Activated CD4-positive, alpha-beta T cell treated with anti-CD3 and anti-CD28 coated beads, Interleukin-2, amount 50 U/mL, for 4 hours (primary cell): ENCODE results near the gene TOM1.
"Not testable (repeated sequence)": the region's sequence is repeated elsewhere in the genome, so short reads cannot be mapped to it uniquely, and the experiment has no call there.

Experiments
- DNase-seq, 2 experiments: peaks; one replicate each; pipeline ENCODE4 v3.0.0-alpha.2; 2020

The TOM1 gene

GRCh38 chr22:35376728-35377472 is 77.2 kb downstream of the TOM1 start:
- DNase-seq = peak; percentile 21 to 30

- DNase-seq = no peak
Measured at GRCh38 chr22:35377735-35378134, 78.0 kb downstream of the TOM1 start.

GRCh38 chr22:35378621-35379020 is 78.9 kb downstream of the TOM1 start:
- DNase-seq = no peak

- no peak for DNase-seq
Measured at GRCh38 chr22:35379146-35379993, 79.7 kb downstream of the TOM1 start.

GRCh38 chr22:35380013-35380412 is 80.3 kb downstream of the TOM1 start:
- no peak for DNase-seq

GRCh38 chr22:35380537-35381423 is 81.1 kb downstream of the TOM1 start, which contains the start of gene HMOX1:
TSS of gene HMOX1 (plus strand) at chr22:35381096. CDS start at chr22:35381174, 78 bp downstream.
- peak; percentile 12 to 22 for DNase-seq

- no peak for DNase-seq
Measured at GRCh38 chr22:35381424-35382009, 81.8 kb downstream of the TOM1 start.

- no peak for DNase-seq
Measured at GRCh38 chr22:35383679-35384071, 84.0 kb downstream of the TOM1 start.

- no peak for DNase-seq
Measured at GRCh38 chr22:35384527-35384926, 84.8 kb downstream of the TOM1 start.

GRCh38 chr22:35384975-35385588 is 85.4 kb downstream of the TOM1 start:
- DNase-seq = no peak

- no peak for DNase-seq
Measured at GRCh38 chr22:35386670-35387288, 87.1 kb downstream of the TOM1 start.

- no peak for DNase-seq
Measured at GRCh38 chr22:35390933-35391332, 91.2 kb downstream of the TOM1 start.

GRCh38 chr22:35392357-35392756 is 92.7 kb downstream of the TOM1 start:
- DNase-seq = no peak

GRCh38 chr22:35393116-35394010 is 93.7 kb downstream of the TOM1 start:
- DNase-seq = no peak

- no peak for DNase-seq
Measured at GRCh38 chr22:35394011-35394312, 94.3 kb downstream of the TOM1 start.

GRCh38 chr22:35394810-35395563 is 95.3 kb downstream of the TOM1 start:
- no peak for DNase-seq

GRCh38 chr22:35396622-35397021 is 96.9 kb downstream of the TOM1 start:
- not testable (repeated sequence) for DNase-seq

GRCh38 chr22:35397095-35397904 is 97.6 kb downstream of the TOM1 start:
- no peak for DNase-seq
